ENCODE results near the gene AP2A1.
"Not testable (repeated sequence)": the region's sequence is repeated elsewhere in the genome, so short reads cannot be mapped to it uniquely, and the experiment has no call there.

DNA sequence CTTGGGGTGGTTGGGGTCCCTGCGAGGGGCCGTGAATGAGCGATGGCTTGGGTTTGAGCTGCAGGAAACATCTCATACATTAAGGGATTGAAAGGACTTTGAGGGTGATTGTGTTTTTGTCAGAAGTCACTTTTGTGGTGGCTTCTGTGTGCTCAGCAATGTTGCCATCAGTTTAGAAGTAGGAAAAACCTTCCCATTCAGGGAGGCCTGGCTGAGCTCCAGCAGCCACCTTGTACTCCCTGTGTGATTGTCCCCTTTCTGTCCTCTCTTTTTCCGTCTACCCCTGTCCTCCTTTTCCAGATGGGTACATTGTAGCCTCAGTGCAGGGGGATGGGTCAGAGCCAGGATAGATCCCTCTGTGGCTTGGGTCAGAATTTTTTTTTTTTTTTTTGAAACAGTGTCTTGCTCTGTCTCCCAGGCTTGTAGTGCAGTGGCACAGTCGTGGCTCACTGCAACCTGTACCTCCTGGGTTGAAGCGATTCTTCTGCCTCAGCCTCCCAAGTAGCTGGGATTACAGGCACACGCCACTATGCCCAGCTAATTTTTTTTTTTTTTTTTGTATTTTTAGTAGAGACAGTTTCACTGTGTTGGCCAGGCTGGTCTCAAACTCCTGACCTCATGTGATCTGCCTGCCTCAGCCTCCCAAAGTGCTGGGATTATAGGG, 52.8 kb downstream of the AP2A1 start:
- not testable (repeated sequence) for TF ChIP-seq POLR2A (IDR thresholded peaks at IDR 0.05; ENCODE audit: low read depth, low read length); TAF1 (IDR thresholded peaks at IDR 0.05; ENCODE audit: borderline replicate concordance, low read depth, low read length)

Measured in GM12892 (cell line).